Brain pericyte (primary cell): ENCODE measurements around the gene GATAD1.
A peak's percentile ranks its signal among the peaks of the same experiment; 100 is the strongest.
"Not testable (repeated sequence)": the region's sequence is repeated elsewhere in the genome, so short reads cannot be mapped to it uniquely, and the experiment has no call there.

Experiments used
- DNase-seq: peaks from one replicate; pipeline ENCODE4 v3.0.0-alpha.2; 2012; ENCODE audit warnings: low read depth, low spot score

The GATAD1 gene

DNA sequence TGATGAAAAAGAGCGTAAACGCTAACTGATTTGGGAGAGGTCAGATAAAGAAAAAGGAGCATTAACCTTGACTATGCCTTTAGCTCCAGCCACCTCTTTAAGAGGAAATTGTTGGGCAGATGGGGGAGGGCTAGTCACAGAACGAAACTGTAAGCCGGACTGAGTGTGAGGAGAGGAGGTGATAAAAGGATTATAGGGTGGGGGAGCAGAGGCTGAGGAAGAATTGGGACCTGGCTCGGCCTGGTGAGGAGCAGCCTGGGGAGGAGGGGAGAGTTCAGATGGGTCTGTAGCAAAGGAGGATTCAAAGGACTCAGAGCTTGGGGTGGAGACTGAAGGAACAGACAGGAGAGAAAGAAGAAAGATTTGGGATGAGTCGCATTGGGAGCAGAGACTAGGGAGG is 36.3 kb downstream of the GATAD1 start:
- DNase-seq = not testable (repeated sequence)

DNA sequence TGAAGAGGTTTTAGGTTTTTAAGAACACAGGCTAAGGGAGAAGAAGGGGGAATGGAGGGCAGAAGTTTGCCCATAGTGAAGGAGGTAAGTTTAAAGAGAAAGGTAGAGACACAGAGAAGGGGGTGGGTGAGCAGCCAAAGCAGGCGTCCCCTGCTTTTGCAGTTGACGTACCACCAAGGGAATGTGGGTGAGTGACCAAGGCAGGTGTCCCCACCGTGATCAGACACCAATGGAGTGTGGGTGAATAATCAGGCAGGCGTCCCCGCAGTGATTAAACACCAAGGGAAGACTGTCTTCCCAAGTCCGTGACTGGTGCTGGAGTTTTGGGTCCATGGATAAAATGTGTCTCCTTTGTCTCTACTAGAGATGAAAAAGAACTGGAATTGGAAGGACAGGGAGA is 36.9 kb downstream of the GATAD1 start:
- DNase-seq = not testable (repeated sequence)

GRCh38 chr7:92485267-92485892 is 38.1 kb downstream of the GATAD1 start:
- DNase-seq = no peak

DNA sequence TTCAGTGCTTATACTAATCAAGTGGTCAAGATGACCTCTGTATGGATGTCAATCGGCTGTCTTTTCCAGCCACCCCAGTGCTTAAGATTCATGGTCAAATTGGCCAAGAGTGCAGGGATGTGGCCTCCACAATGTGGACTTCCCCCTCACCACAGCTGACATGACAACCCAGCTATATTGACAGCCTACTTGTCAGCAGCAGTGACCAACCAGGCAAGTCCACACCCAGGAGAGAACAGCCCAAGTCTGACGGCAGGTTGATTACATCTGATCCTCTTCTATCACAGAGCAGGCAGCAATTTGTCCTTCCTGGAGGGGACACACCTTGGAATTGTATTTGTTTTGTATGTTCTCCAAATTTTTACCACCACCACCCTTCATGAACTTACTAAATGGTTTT is 38.7 kb downstream of the GATAD1 start:
- no peak for DNase-seq

- no peak for DNase-seq
Measured at GRCh38 chr7:92487804-92488203, 40.5 kb downstream of the GATAD1 start.

DNA sequence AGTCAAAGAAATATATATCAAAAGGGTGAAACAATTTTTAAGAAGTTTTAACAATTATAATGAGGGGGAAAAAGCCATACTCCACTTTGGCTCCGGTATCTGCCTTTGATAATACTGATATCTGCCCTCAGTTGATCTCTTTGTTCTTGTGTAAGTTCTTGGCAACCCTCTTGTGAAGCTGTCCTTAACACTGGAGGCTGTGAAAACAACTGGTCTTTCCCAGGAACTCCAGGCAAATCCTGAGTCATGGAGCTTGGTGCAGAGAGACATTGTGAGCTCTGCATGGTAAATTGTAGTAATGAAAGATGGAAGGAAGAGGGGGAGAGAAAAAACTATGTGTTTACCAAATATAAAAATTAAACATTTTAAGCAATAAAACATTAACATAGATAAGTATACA is 42.4 kb downstream of the GATAD1 start:
- no peak for DNase-seq

GRCh38 chr7:92496876-92497275 is 49.6 kb downstream of the GATAD1 start:
- no peak for DNase-seq

- DNase-seq = no peak
Measured at GRCh38 chr7:92498557-92498956, 51.3 kb downstream of the GATAD1 start.

- no peak for DNase-seq
Measured at GRCh38 chr7:92503767-92504166, 56.5 kb downstream of the GATAD1 start.

GRCh38 chr7:92504563-92504962 is 57.3 kb downstream of the GATAD1 start:
- DNase-seq = peak; percentile 4

- no peak for DNase-seq
Measured at GRCh38 chr7:92506363-92506762, 59.1 kb downstream of the GATAD1 start.

DNA sequence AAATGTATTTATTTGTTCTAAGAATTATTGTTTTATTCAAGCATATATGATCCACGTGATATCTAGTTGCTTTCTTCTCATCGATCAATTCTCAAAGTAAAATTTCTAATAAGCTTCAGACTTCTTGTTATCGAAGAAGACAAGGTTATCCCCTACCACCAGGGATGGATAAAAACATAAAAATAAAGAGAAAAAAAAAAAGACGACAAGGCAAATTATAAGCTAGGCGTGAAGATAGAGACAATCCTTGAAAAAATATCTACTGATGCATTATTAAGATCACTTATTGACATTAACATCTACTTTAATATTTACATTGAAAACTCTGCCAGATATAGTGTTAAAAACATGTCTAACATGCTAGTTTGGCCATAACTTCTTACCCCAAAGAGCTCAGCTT is 61.7 kb downstream of the GATAD1 start:
- DNase-seq = no peak
